KOPT-K1 (cell line): ENCODE measurements around the gene ZNF573.

ENCODE experiments used
- H3K27ac ChIP-seq: fragments of 200-600 bp; sonication (generic); 2 replicates; pipeline ENCODE4 v1.5.1; 2016; ENCODE audit warnings: antibody characterized with exemption, mild to moderate bottlenecking, low read depth, low read length; ENCODE audit not compliant: poor library complexity, severe bottlenecking
- H3K36me3 ChIP-seq: fragments of 200-600 bp; sonication (generic); 2 replicates; pipeline ENCODE4 v1.5.1; 2017; ENCODE audit warnings: antibody characterized with exemption, mild to moderate bottlenecking, low read length, moderate library complexity; ENCODE audit not compliant: insufficient read depth
- H3K9me3 ChIP-seq: fragments of 200-600 bp; sonication (generic); 2 replicates; pipeline ENCODE4 v1.5.1; 2017; ENCODE audit warnings: antibody characterized with exemption, low read length, mild to moderate bottlenecking; ENCODE audit not compliant: insufficient read depth, poor library complexity, severe bottlenecking

ZNF573 gene

DNA sequence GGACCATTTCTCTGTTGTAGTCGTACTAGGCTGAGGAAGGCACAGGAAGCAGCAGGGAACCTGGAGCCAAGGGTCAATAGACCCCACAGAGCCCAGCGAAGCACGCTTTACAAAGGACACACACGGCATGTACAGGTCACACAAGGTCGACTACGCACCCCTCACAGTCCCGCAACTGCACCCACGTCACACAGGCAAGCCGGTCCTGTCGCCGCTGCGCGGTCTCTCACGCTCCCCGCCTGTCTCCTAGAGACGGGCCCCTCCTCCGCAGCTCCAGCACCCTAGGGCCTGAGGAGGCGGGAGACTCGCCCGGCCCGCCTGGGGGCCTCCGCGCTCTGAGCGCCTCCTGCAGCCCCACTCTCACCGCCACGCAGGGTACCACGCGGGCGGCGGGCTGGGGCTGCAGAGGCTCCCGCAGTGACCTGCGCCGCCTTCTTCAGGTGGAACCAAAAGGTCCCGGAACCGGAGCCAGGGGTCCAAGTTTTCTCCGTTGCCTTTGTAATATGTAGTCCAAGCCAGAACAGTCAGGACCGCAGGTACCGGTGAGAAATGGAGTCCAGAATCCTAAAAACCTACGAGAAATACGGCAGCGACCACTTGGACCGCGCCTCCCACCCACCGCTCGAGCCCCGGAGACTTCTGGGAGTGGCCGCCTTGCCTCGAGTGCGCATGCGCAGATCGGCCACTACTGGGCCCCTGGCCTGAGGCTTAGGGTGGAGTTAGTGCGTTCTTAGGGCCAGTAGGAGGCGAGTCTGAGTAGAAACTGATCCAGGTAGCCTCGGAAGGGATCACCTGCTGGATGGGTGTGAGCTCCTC is 60.1 kb downstream of the ZNF573 start, which contains the start of gene ZNF607:
ZNF607 (minus strand) TSS at position 651 of the 816 bp plus-strand sequence. CDS start 8,143 bp downstream, outside the sequence.
- H3K9me3 ChIP-seq, result peaks cover 6% of the 10 kb centered on the region
- peak within 1 kb of the TSS; percentile 78 for H3K27ac ChIP-seq
- H3K36me3 ChIP-seq, result peaks cover 21% of the 10 kb centered on the region

DNA sequence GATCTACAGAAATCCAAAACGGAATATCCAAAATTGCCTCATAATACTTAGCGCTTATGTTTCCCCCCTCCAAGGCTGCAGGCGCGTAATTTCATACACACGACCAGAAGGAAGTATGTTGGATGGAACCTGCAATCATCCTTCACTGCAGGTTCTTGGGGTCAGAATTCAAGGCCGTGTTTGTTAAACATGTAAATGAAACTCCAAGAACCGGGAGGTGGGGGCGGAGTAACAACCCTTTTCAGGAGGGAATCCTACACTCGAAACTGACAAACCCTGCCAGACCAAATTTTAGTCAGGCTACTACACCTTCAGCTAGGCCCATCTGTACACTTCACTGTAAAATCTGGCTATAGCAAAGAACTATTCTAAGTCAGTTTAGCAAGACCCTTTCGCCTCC is 61.1 kb downstream of the ZNF573 start:
- H3K27ac ChIP-seq, result peak overlapping the region; percentile 78
- H3K36me3 ChIP-seq, result peaks cover 31% of the 10 kb centered on the region
- peaks cover 13% of the 10 kb centered on the region for H3K9me3 ChIP-seq

DNA sequence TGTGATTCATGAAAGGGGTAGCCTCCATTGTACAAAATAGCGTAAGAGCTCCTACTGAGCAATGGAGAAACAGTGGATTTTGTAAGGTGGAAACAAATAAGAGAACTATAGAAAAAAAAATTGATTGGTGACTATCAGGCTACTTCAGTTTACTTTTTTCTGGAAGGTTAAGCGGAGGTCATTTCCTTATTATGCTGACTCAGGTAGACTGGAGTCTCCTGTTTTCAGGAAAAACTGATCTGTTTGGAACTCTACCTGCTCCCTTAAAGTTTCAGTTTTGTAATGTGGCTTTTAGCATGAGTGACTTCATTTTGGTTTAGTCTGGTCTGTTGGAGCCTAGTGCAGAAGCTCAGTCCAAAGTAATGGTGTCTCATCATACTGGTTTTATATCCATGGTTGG is 63.2 kb downstream of the ZNF573 start:
- Histone ChIP-seq H3K9me3 (peaks cover 28% of the 10 kb centered on the region), H3K27ac (no peak overlapping the region), H3K36me3 (peaks cover 50% of the 10 kb centered on the region)

DNA sequence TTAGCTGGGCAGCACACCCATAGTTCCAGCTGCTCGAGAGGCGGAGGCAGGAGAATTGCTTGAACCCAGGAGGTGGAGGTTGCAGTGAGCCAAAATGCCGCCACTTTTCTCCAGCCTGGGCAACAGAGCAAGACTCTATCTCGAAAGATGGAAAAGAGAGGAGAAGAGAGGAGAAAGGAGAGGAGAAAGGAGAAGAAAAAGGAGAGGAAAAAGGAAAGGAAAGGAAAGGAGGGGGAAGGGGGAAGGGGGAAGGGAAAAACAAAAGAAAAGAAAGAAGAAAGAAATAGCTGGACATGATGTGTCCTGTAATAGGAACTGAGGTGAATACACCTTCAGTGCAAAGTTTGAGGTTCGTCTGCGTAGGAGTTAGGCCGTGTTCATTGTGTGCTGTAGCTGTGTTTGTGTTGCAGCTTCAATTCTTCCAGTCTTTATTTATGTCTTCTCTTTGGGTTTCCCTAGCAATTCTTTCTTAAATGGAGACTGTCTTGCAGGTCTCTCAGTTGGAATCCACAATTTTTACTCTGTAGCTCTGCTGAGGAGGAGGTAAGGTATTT is 73.3 kb downstream of the ZNF573 start:
- peaks cover 26% of the 10 kb centered on the region for H3K9me3 ChIP-seq
- no peak overlapping the region for H3K27ac ChIP-seq
- peaks cover 90% of the 10 kb centered on the region for H3K36me3 ChIP-seq

DNA sequence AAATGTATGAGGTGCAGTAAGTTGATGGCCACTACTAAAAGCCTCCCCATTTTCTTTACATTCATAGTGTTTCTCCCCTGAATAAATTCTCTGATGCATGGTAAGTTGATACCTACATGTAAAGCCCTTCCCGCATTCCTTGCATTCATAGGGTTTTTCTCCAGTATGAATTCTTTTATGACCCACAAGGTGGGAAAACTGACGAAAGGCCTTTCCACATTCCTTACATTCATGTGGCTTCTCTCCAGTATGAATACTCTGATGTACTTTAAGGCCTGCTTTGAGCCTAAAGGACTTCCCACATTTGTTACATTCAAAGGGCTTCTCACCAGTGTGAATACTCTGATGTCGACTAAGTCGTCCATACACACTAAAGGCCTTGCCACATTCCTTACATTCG is 80.3 kb downstream of the ZNF573 start:
- peaks cover 41% of the 10 kb centered on the region for H3K9me3 ChIP-seq
- H3K36me3 ChIP-seq, result peaks cover 83% of the 10 kb centered on the region
- no peak overlapping the region for H3K27ac ChIP-seq

DNA sequence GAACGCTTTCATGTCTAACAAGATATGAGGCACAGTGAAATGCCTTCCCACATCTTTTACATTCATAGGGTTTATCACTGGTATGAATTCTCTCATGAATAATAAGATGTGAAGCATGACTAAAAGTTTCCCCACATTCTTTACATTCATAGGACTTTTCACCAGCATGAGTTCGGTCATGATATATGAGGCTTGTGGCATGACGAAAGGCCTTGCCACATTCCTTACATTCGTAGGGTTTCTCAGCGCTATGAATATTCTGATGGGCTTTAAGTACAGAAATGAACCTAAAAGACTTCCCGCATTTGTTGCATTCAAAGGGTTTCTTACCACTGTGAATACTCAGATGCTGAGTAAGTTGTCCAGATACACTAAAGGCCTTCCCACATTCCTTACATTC is 81.2 kb downstream of the ZNF573 start:
- Histone ChIP-seq H3K27ac (no peak overlapping the region), H3K36me3 (peaks cover 74% of the 10 kb centered on the region), H3K9me3 (peaks cover 36% of the 10 kb centered on the region)

DNA sequence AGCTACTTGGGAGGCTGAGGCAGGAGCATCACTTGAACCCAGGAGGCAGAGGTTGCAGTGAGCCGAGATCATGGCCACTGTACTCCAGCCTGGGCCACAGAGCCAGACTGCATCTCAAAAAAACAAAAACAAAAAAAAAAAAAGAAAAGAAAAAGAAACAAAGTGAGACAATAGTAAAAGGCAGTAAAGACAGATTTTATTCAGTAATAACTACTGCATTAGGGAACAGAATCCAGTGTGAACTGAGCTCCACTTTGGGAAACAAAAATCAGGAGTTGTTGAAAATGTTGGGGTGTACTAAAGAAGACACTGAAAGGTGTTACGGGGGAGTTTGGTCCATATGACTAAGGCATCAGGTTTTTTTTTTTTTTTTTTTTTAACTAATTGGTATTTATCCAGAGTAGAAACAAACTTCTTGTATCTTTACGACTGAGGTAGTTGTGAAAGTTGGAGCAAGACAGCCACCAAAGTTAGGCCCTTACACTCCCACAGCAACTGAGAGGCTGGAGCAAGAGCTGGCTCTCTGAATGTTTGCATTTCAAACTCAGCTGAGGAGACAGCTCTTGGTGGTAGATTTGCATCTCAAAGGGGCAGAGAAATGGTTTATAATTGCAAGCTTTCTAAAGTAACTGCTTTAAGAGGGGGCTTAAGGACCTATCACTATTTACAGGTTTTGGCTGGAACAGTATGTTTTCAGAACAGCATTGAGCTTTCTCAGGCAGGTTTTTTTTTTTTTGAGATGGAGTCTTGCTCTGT is 84.1 kb downstream of the ZNF573 start:
- peaks cover 28% of the 10 kb centered on the region for H3K9me3 ChIP-seq
- H3K27ac ChIP-seq, result no peak overlapping the region
- peaks cover 46% of the 10 kb centered on the region for H3K36me3 ChIP-seq

DNA sequence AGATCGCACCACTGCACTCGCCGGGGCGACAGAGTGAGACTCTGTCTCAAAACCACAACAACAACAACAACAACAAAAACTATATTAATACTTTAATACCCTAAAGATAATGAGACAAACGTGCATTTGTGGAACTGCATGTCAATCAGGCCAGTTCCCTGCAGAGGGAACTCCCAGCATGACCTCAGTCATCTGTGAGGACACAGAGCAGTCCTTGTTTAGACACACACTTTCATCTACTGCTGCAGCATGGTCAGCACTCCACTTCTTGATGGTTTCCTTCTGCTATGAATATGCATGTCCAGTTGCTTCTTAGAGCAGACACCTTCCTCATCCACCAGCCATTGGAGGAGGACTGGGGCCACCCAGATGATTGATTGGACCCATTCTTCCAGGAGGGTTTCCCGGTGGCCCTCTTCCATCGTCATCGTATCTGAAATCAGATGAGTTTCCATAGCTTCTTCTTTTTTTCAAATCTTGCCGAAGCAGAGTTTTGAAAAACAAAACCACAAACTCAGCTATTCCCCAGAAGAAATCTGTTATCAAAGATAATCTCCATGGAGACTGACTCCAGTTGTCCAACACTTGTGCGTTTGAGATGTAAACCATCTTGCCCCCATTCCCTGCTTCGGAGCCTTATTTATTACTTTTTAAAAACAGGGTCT is 86.3 kb downstream of the ZNF573 start:
- H3K9me3 ChIP-seq, result peaks cover 6% of the 10 kb centered on the region

DNA sequence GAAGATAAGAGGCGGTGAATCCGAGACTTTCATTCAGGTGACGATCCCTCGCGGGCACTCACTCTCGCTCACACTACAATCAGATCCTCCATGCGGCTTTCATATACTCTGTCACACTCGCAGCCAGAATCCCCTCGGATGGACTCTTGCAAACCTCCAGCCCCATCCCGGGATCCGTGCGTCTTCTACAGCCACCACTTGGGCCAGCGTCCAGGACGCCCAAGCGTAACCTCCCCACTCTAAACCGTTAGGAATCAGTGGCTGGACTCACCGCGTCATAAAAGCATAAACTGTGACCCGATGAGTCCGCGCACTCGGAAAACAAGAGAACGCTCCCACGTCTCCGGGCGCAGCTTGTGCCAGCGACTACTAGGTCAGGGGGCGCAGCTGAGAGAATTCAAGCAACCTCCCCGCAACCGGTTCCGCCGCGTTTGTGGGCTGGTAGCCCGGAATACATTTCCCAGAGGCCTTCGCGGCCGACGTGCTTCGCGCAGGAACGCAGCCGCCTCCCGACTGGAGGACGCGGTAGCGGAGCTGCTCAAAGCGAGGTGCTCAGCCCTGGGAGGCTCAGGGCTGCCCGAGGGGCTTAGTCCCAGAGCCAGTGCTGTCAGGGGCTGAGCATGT is 87.4 kb downstream of the ZNF573 start:
- Histone ChIP-seq H3K27ac (peak overlapping the region; percentile 58), H3K9me3 (peaks cover 4% of the 10 kb centered on the region), H3K36me3 (peaks cover 13% of the 10 kb centered on the region)

More for the DNA sequence above, 86.3 kb downstream of the ZNF573 start:
- Histone ChIP-seq H3K36me3 (peaks cover 24% of the 10 kb centered on the region), H3K27ac (no peak overlapping the region)
